ENCODE data around the gene NCBP1. TPM values are rescaled to one million over a fixed set of nuclear protein-coding genes. Genes with fewer than 3 reads are reported as not detected.

Gene NCBP1
- total and polyA plus RNA-seq, 9 of the 15 experiments (the other 6 are each of a cell fraction or from before 2014, with no cell fraction given), result 29.4 to 69.7 (median 57.5) TPM

DNA sequence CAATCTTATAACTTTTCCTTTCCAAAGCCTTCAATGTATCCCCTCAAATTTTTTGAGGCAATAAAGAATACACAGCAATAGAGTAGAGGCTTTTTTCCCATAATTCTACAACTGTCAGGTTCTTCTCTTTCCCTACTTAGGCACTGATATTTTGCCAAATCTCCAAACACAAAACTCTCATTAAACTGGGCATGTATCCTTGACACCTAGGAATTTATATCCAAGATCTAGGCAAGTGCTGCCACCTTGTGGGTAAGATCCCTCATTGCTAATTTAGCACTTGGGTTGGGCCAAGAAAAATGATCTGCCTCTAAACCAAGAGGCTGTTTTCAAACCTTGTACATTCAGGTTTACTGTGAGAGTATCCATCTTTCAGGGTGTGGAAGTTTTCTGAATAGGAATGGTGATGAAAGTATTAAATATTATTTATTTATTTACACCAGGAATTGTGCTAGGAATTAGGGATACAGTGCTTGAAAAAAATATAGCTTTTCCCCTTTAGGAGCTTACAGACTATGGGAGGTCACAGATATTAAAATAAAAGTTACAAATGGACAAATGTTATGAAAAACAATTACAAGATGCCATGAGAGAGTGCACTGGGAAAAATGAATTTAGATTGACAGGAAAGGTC, 18.1 kb upstream of the NCBP1 start (continued):
- TF ChIP-seq, protein P1, sequence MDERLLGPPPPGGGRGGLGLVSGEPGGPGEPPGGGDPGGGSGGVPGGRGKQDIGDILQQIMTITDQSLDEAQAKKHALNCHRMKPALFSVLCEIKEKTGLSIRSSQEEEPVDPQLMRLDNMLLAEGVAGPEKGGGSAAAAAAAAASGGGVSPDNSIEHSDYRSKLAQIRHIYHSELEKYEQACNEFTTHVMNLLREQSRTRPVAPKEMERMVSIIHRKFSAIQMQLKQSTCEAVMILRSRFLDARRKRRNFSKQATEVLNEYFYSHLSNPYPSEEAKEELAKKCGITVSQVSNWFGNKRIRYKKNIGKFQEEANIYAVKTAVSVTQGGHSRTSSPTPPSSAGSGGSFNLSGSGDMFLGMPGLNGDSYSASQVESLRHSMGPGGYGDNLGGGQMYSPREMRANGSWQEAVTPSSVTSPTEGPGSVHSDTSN (CRISPR knock-in tag; IDR thresholded peaks at IDR 0.05; ENCODE audit: low read depth), result no peak
- TF ChIP-seq, protein P1 (tag; conservative IDR thresholded peaks at IDR 0.05; ENCODE audit: low read depth), result 0 out of 2 replicates have a peak, but pooled peaks have one; percentile 32
- TF ChIP-seq E2F3 (CRISPR knock-in tag; IDR thresholded peaks at IDR 0.05), result no peak

DNA sequence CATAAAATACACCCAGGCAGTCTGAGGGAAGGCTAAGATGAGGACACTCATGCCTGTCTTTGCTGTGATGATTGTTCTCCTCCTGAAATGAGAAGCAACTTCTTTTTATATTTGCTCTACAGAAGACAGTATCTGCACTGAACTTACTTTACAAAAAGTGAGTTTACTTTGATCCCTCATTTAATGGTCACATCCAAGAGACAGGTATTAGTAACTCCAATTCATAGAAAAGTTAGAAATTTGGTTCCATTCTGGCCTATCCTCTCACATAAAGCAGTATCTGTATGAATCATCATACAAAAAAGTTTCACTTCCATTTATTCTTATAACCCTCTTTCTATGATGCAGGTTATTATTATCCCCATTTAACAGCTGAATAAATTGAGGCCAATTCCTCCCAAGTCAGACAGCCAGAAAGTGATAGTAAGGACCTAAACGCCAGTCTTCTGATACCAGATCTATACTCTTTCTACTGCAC, 15.6 kb upstream of the NCBP1 start:
- CTCF ChIA-PET (ENCODE audit: low intra/inter-chr PET ratio), result no interaction called here
- Histone ChIP-seq H3K9me3 (replicated peaks; ENCODE audit: control insufficient read depth, insufficient read depth, low read depth, low read length) (no peaks in the 10 kb centered on the region), H3K27me3 (ENCODE audit: control insufficient read depth in 2 of 2, insufficient read depth in 2 of 2, low read length in 2 of 2) (no peaks in the 10 kb centered on the region), H2AFZ (ENCODE audit: low read depth, low read length) (no peak overlapping the region), H4K20me1 (replicated peaks; ENCODE audit: control insufficient read depth, insufficient read depth, low read length) (peaks cover 6% of the 10 kb centered on the region; the same call in 1 of the 2 replicates), H3K27ac (ENCODE audit: extremely low read depth, low read depth, low read length) (no peak overlapping the region), H3K79me2 (ENCODE audit: control insufficient read depth, insufficient read depth, low read length) (no peaks in the 10 kb centered on the region; the same call in 2 of the 3 replicates), H3K9ac (ENCODE audit: insufficient read depth in 1 of 2, low read depth in 2 of 2, low read length in 2 of 2) (no peak overlapping the region; a peak in 1 of 4 replicates), H3K4me3 (no peak overlapping the region), H3K9me1 (ENCODE audit: control insufficient read depth, insufficient read depth, low read length) (peaks cover 3% of the 10 kb centered on the region), H3K4me2 (ENCODE audit: insufficient read depth, low read length) (no peak overlapping the region), H3K4me1 (replicated peaks in 1 of 2; ENCODE audit: control insufficient read depth in 2 of 2, insufficient read depth in 2 of 2, low read length in 2 of 2) (no peaks in the 10 kb centered on the region), H3K36me3 (ENCODE audit: control insufficient read depth, insufficient read depth, low read length) (peaks cover 64% of the 10 kb centered on the region)
- DNase-seq (ENCODE audit: extremely low read depth in 1 of 4, low spot score in 3 of 4), result no peak
- no peak for FAIRE-seq
- in situ Hi-C loops (cut with MboI), result no loop called here
- BruUV-seq (replicated peaks), result no TSS peak
- ATAC-seq, result no peak
- 64% methylated on average over 1 of the region's 1 CpG for WGBS (ENCODE audit: insufficient coverage, low coverage, missing lambda C conversion rate)
- POLR2A ChIA-PET, result no interaction called here
- TF ChIP-seq CC2D1A (IDR thresholded peaks at IDR 0.05) (no peak), RBM25 (IDR thresholded peaks at IDR 0.05; ENCODE audit: low read depth, low read length, severe bottlenecking) (peak; percentile 72), BCOR (IDR thresholded peaks at IDR 0.05) (peak; percentile 30; the same call in 1 of the 2 replicates), CHD2 (IDR thresholded peaks at IDR 0.05; ENCODE audit: low read depth, low read length) (no peak), HCFC1 (IDR thresholded peaks at IDR 0.05; ENCODE audit: low read depth, low read length) (no peak)
- intact Hi-C loops (cut with micrococcal nuclease), result no loop called here
